A673 (cell line): ENCODE results near the gene GTF3C1. TPM values are rescaled to one million over a fixed set of nuclear protein-coding genes. Genes with fewer than 3 reads are reported as not detected.

ENCODE experiments used
- Bru-seq: library from RNA; stranded (reverse); fragments of 400-500 nt; gene quantifications from one replicate; lab custom pipeline; 2021; lab: Mats Ljungman, UMichigan
- BruChase-seq, 2 experiments: library from RNA; stranded (reverse); fragments of 400-500 nt; gene quantifications; one replicate each; lab custom pipeline; 2021; lab: Mats Ljungman, UMichigan
- BruUV-seq: library from RNA; stranded (reverse); fragments of 400-500 nt; replicated peaks from 2 replicates; lab custom pipeline; 2021; lab: Mats Ljungman, UMichigan
- CTCF ChIA-PET: fragments of 300-600 bp; sonication (Branson Sonifier 250); formaldehyde crosslinking; loops from one replicate; lab custom pipeline; 2022; ENCODE audit warnings: antibody characterized with exemption; lab: Charles Lee
- POLR2A ChIA-PET: fragments of 300-600 bp; sonication (Branson Sonifier 250); formaldehyde crosslinking; loops from one replicate; lab custom pipeline; 2022; ENCODE audit warnings: antibody characterized with exemption; ENCODE audit not compliant: low non-redundant PET; lab: Charles Lee
- DNase-seq: peaks from one replicate; pipeline ENCODE4 v3.0.0-alpha.2; 2015; ENCODE audit warnings: low spot score
- H3K27ac ChIP-seq: fragments of 200-600 bp; sonication (generic); 2 replicates; pipeline ENCODE4 v1.5.1; 2016; ENCODE audit warnings: mixed run types, low read depth, mild to moderate bottlenecking, mixed read lengths, antibody characterized with exemption, low read length; ENCODE audit not compliant: poor library complexity, severe bottlenecking
- H3K27me3 ChIP-seq: fragments of 200-600 bp; sonication (generic); replicated peaks from 2 replicates; pipeline ENCODE4 v1.6.1; 2017; ENCODE audit warnings: mixed run types, low read depth, mild to moderate bottlenecking, mixed read lengths, antibody characterized with exemption, low read length; ENCODE audit not compliant: insufficient read depth, poor library complexity
- H3K36me3 ChIP-seq: fragments of 200-600 bp; sonication (generic); 2 replicates; pipeline ENCODE4 v1.6.1; 2016; ENCODE audit warnings: mixed run types, mild to moderate bottlenecking, mixed read lengths, antibody characterized with exemption, low read length; ENCODE audit not compliant: insufficient read depth, poor library complexity, severe bottlenecking
- H3K4me1 ChIP-seq: fragments of 200-600 bp; sonication (generic); 2 replicates; pipeline ENCODE4 v1.6.1; 2017; ENCODE audit warnings: mixed run types, mild to moderate bottlenecking, mixed read lengths, antibody characterized with exemption, low read length; ENCODE audit not compliant: insufficient read depth, poor library complexity, severe bottlenecking
- H3K4me3 ChIP-seq: fragments of 200-600 bp; sonication (generic); 2 replicates; pipeline ENCODE4 v1.5.1; 2016; ENCODE audit warnings: low read depth, mixed run types, mild to moderate bottlenecking, mixed read lengths, low read length; ENCODE audit not compliant: poor library complexity, severe bottlenecking
- H3K9me3 ChIP-seq: fragments of 200-600 bp; sonication (generic); 2 replicates; pipeline ENCODE4 v1.6.1; 2016; ENCODE audit warnings: mixed run types, low read depth, mild to moderate bottlenecking, mixed read lengths, antibody characterized with exemption, low read length; ENCODE audit not compliant: poor library complexity, severe bottlenecking
- CTCF ChIP-seq: fragments of 300-800, 200-600 bp; sonication (generic); conservative IDR thresholded peaks from 2 replicates; pipeline ENCODE4 v1.5.1; 2017; ENCODE audit warnings: low read depth, mild to moderate bottlenecking, antibody characterized with exemption, low read length, moderate library complexity, mixed read lengths
- EZH2 ChIP-seq: fragments of 200-600 bp; sonication (generic); IDR thresholded peaks from 2 replicates; pipeline ENCODE4 v1.6.1; 2017; ENCODE audit warnings: borderline replicate concordance, low read depth, mild to moderate bottlenecking, mixed read lengths, antibody characterized with exemption, low read length; ENCODE audit not compliant: poor library complexity, severe bottlenecking
- intact Hi-C: fragments of 100-400 bp; cut with micrococcal nuclease; formaldehyde crosslinking; loops from one replicate; pipeline ENCODE4 v1.10.0; 2022; ENCODE audit not compliant: unreplicated experiment
- long read RNA-seq: library from polyadenylated mRNA; stranded (forward); transcript quantifications from one replicate; pipeline ENCODE4 v2.0.0, GENCODE V29; 2022
- total RNA-seq: library from RNA; stranded (reverse); gene quantifications from 2 replicates; pipeline ENCODE4 v1.2.3, GENCODE V29; 2021

GTF3C1 gene
- total RNA-seq (88.7 and 94.2 TPM in 2 replicates), Bru-seq, nascent RNA (percentile 73 among the genes with signal in this experiment), BruChase-seq, experiment 1, labeled RNA remaining after a 2-hour chase (percentile 76 among the genes with signal in this experiment), BruChase-seq, experiment 2, labeled RNA remaining after a 6-hour chase (percentile 85 among the genes with signal in this experiment)
- long read RNA-seq, full-length matches to known transcripts, result 102 of 162 reads
- long read RNA-seq, partial matches to known transcripts, result 40 of 162 reads
- long read RNA-seq, other reads (novel, unspliced or antisense), result 20 of 162 reads

DNA sequence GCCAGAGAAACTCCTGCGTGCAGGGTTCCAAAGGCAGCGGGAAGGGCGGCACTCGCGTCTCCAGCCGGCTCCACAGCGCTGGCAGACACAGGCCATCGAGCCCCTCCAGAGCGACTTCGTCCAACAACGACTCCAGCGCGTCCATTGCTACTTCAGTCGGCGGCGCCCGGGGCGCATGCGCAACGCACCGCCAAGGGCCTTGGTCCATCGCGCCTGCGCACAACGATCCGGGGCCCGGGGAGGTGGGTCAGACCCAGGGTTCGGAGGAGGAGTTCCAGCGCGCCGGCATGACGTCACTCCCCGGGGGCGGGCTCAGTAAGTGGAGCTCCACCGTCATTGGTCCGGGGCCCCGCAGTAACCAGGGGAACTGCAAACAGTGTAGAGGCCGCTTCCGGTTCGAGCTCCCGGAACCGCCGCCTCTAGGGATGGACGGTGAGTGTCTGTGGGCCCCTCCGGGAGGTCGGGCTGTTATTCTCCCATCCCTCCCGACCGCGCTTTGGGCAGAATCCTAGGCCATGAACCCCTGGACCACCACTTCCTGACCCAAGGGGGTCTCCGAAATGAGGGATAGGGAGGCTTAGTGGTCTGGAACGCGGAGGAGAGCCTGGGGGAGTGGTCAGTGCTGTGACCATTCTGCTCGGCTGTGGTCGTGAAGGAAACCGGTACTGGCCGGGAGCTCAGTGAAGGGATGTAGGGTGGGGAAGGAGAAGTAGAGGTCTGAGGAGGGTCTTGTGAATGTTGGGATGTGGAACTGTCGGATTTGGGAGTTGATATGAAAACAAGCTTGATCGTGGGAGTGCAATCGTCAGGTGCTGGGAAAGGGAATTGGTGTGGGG lies at the start of gene GTF3C1, which contains the start of gene KATNIP:
Gene GTF3C1, minus strand, starts transcription at position 168 of the 836 bp plus-strand sequence. Its CDS starts 23 bp downstream, at position 145.
Gene KATNIP, plus strand, starts transcription at position 399 of the 836 bp plus-strand sequence. Its CDS starts 27 bp downstream, at position 426.
- no peak for TF ChIP-seq EZH2
- TF ChIP-seq CTCF, result no peak
- no peaks in the 10 kb centered on the region for H3K27me3 ChIP-seq
- ChIA-PET CTCF (interaction anchor here (0.5 to 0.6 kb wide), 2 partner anchors 394 to 423 kb away, joined by 3 to 7 read pairs; no protein-coding TSS in a partner anchor), POLR2A (no interaction called here)
- no TSS peak for BruUV-seq
- intact Hi-C loops, result no loop called here
- H3K9me3 ChIP-seq, result no peaks in the 10 kb centered on the region
- peaks cover 19% of the 10 kb centered on the region for H3K4me1 ChIP-seq
- peak within 1 kb of the TSS; percentile 68 for H3K27ac ChIP-seq
- DNase-seq, result peak; percentile 99
- peaks cover 4% of the 10 kb centered on the region for H3K36me3 ChIP-seq
- peak within 1 kb of the TSS; percentile 83 for H3K4me3 ChIP-seq

DNA sequence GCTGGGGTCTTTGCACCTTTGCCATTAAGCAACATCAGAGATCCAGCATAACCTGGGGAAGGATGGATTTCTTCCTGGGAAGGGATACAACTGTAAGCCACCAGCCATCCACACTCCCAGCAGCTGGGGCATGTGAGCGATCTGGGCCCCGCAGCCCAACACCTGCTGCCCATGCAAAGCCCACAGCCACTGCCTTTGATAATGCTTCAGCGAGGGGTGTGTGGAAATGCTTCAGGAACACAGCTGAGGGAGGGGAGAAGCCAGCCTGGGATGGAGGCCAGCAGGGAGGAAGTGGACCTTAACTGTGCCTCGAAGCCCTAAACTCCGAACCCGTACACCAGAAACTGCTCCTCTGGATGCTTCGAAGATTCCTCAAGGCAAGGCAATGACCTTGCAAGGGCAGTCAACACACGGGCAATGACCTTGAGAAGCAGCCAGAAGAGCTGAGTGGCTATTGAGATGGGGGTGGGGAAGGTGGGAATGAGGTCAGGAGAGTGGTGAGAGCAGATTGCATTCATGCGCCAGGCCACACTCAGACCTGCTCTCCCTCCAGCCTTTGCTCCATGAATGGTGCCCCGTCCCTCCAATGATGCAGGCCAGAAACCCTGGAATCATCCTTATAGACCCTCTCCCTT lies 49.3 kb upstream of the GTF3C1 start:
- Histone ChIP-seq H3K36me3 (no peaks in the 10 kb centered on the region), H3K4me3 (no peak overlapping the region), H3K4me1 (no peaks in the 10 kb centered on the region), H3K9me3 (no peaks in the 10 kb centered on the region), H3K27ac (no peak overlapping the region), H3K27me3 (no peaks in the 10 kb centered on the region)
- no peak for TF ChIP-seq CTCF
- TF ChIP-seq EZH2, result no peak
- ChIA-PET POLR2A (no interaction called here), CTCF (no interaction called here)
- intact Hi-C loops, result no loop called here
- no peak for DNase-seq
- no TSS peak for BruUV-seq

GRCh38 chr16:27598220-27598619 lies 48.5 kb upstream of the GTF3C1 start:
- CTCF ChIA-PET, result interaction anchor here (0.7 kb wide), 1 partner anchor 178 kb away, joined by 6 read pairs; no protein-coding TSS in a partner anchor
- no peak for DNase-seq

More at GRCh38 chr16:27598220-27598619, 48.5 kb upstream of the GTF3C1 start:
- intact Hi-C loops, result no loop called here
- TF ChIP-seq EZH2 (no peak), CTCF (no peak)
- Histone ChIP-seq H3K36me3 (no peaks in the 10 kb centered on the region), H3K27me3 (no peaks in the 10 kb centered on the region), H3K27ac (no peak overlapping the region), H3K4me3 (no peak overlapping the region), H3K4me1 (no peaks in the 10 kb centered on the region), H3K9me3 (no peaks in the 10 kb centered on the region)
- BruUV-seq, result no TSS peak
- POLR2A ChIA-PET, result no interaction called here
